Sciatic nerve (tissue), 2 donors: ENCODE measurements around the gene HIF1A. TPM values are rescaled to one million over a fixed set of nuclear protein-coding genes. Genes with fewer than 3 reads are reported as not detected.

Experiments
- ATAC-seq: fragments of 200-7000 bp; cut with Tn5 transposase; one replicate; pipeline ENCODE4 v1.9.1; 2020; ENCODE audit warnings: mild to moderate bottlenecking, moderate library complexity
- DNase-seq: peaks from one replicate; pipeline ENCODE4 v3.0.0-alpha.2; 2020; ENCODE audit warnings: low spot score
- intact Hi-C: fragments of 100-400 bp; cut with DNase I; formaldehyde crosslinking; loops from one replicate; pipeline ENCODE4 v1.14.2; 2022
- total RNA-seq: library from RNA; stranded (reverse); fragmentation: NEBNext Ultra II Directional; extraction: Animal tissue kit (Norgen Biotek cat#: 25700); gene quantifications from one replicate; pipeline ENCODE4 v1.2.1, GENCODE V29; 2021
- donor health status: DM: no; HTN: no; CAD: no.
- donor health status: DM: no; HTN: no; CAD: no.

Gene HIF1A
- total RNA-seq, 1 donor from 2014 or later, result 123 TPM

DNA sequence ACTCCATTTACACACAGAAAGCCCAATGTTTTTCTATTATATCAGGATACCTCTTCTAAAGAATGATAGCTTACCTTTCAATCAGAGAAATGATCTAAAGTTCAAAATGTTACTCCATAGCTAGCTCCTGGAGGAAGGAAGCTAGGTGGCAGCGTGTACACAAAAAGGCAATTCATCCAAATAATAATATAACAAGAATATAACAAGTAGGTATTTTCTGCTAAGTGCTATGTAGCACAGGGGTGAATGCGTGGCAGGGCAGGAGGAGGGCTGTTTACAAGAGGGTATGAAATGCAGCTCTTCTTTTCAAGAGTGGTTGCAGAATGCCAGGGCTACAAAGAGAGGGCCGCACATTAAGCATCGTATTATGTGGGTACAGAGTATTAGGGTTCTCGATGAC lies 66.2 kb downstream of the HIF1A start:
- no peak for DNase-seq
- intact Hi-C loops, result no loop called here
- ATAC-seq, result peak; percentile 6

- ATAC-seq, result peak; percentile 100
- intact Hi-C loops, result no loop called here
- peak; percentile 98 for DNase-seq
Observed at GRCh38 chr14:61761959-61762786, 66.9 kb downstream of the HIF1A start, which contains the start of gene SNAPC1. SNAPC1 (plus strand) TSS chr14:61762420; CDS start chr14:61762461, 41 bp downstream.

- intact Hi-C loops, result no loop called here
- no peak for ATAC-seq
- no peak for DNase-seq
Observed at GRCh38 chr14:61764342-61765122, 69.2 kb downstream of the HIF1A start.

DNA sequence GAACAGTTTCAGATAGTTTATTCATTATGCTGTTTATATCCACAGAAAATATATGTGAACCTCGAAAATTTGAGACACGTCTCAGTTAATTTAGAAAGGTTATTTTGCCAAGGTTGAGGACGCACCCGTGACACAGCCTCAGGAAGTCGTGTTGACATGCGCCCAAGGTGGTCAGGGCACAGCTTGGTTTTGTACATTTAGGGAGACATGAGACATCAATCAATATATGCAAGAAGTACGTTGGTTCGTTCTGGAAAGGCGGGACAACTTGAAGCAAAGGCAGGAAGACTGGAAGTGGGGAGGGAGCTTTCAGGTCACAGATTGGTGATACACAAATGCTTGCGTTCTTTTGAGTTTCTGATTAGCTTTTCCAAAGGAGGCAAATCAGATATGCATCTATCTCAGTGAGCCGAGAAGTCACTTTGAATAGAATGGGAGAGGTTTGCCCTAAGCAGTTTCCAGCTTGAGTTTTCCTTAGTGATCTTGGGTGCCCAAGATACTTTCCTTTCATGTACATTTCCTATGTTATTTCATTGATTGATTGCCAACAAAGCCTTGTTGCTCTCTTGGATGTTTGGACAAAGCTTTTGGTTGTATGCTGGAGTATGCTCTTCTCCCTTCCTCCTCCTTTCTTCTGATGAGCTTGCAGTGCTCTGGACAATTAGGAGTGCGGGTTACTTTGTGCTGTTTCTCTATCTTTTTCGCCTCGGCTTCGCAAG lies 70.1 kb downstream of the HIF1A start:
- no peak for DNase-seq
- intact Hi-C loops, result no loop called here
- no peak for ATAC-seq

DNA sequence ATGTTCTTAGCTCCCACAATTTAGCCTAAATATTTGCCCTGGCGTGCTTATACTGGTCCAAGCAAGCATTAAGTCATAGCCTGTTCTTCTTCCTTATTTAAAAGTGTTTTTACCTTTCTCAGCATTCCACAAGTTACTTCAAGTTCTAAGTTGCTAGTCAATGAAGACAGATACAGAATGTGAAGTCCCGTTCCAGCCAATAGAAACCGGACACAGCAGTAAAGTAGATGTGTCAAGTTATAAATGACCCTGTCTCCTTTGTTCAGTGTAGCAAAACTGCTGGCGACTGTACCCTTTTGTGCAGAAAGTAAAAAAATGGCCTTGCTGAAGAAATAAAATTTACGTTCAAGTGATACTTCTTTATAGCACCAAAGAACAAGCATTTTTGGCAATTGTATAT lies 70.8 kb downstream of the HIF1A start:
- intact Hi-C loops, result no loop called here

GRCh38 chr14:61768240-61768639 lies 72.9 kb downstream of the HIF1A start:
- no peak for ATAC-seq
- intact Hi-C loops, result no loop called here

More for the DNA sequence above, 70.8 kb downstream of the HIF1A start:
- no peak for DNase-seq
- ATAC-seq, result no peak

GRCh38 chr14:61769893-61770292 lies 74.6 kb downstream of the HIF1A start:
- ATAC-seq (no peak), DNase-seq (no peak)
- intact Hi-C loops, result no loop called here

More at GRCh38 chr14:61768240-61768639, 72.9 kb downstream of the HIF1A start:
- DNase-seq, result no peak

DNA sequence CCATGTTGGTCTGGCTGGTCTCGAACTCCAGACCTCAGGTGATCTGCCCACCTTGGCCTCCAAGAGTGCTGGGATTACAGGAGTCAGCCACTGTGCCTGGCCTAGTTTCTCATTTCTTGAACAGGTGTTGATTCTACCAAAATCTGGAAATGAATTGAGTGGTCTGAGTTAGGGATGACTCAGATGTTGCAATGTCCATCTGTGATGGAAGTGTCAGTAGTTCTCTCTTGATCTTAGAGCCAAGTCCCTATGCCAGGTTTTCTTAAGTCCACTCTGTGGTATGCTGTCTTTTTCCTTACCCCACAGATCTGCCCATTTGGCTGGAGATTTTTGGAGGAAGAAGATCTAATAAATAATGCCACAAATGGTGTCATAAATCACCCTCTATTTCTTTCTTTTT lies 79.5 kb downstream of the HIF1A start:
- intact Hi-C loops, result no loop called here
- DNase-seq (no peak), ATAC-seq (no peak)

- ATAC-seq (no peak), DNase-seq (no peak)
- intact Hi-C loops, result no loop called here
Observed at GRCh38 chr14:61780125-61780524, 84.8 kb downstream of the HIF1A start.

GRCh38 chr14:61797309-61797708 lies 102.0 kb downstream of the HIF1A start:
- intact Hi-C loops, result no loop called here
- DNase-seq (no peak), ATAC-seq (no peak)

Other genes starting within 250 kb of the HIF1A start
- gene SNAPC1, start 66.9 kb downstream of the HIF1A start, total RNA-seq, result 5.9 TPM
- not detected for gene SYT16, start 117.2 kb downstream of the HIF1A start, total RNA-seq